ENCODE results near the gene COBL.

The COBL gene

GRCh38 chr7:51019891-51020870, 296.4 kb downstream of the COBL start:
- no peak for DNase-seq (ENCODE audit: low spot score)

GRCh38 chr7:51019191-51019844, 297.3 kb downstream of the COBL start:
- DNase-seq (ENCODE audit: low spot score) = no peak

GRCh38 chr7:51017576-51018535, 298.8 kb downstream of the COBL start:
- DNase-seq (ENCODE audit: low spot score) = no peak

- no peak for DNase-seq (ENCODE audit: low spot score)
These were observed 300.1 kb downstream of the COBL start for GRCh38 chr7:51016546-51016945.

- no peak for DNase-seq (ENCODE audit: low spot score)
These were observed 301.0 kb downstream of the COBL start for GRCh38 chr7:51015581-51015980.

GRCh38 chr7:51014811-51015210, 301.8 kb downstream of the COBL start:
- DNase-seq (ENCODE audit: low spot score) = no peak

GRCh38 chr7:51013861-51014511, 302.6 kb downstream of the COBL start:
- DNase-seq (ENCODE audit: low spot score) = no peak

- no peak for DNase-seq (ENCODE audit: low spot score)
These were observed 303.3 kb downstream of the COBL start for GRCh38 chr7:51013218-51013786.

- DNase-seq (ENCODE audit: low spot score) = no peak
These were observed 303.9 kb downstream of the COBL start for GRCh38 chr7:51012569-51013217.

GRCh38 chr7:51011710-51012350, 304.8 kb downstream of the COBL start:
- no peak for DNase-seq (ENCODE audit: low spot score)

- no peak for DNase-seq (ENCODE audit: low spot score)
These were observed 306.1 kb downstream of the COBL start for GRCh38 chr7:51010534-51010933.

GRCh38 chr7:51009716-51010496, 306.7 kb downstream of the COBL start:
- no peak for DNase-seq (ENCODE audit: low spot score)

- no peak for DNase-seq (ENCODE audit: low spot score)
These were observed 308.8 kb downstream of the COBL start for GRCh38 chr7:51007551-51008505.

GRCh38 chr7:51006483-51007235, 309.9 kb downstream of the COBL start:
- DNase-seq (ENCODE audit: low spot score) = no peak

- DNase-seq (ENCODE audit: low spot score) = no peak
These were observed 311.5 kb downstream of the COBL start for GRCh38 chr7:51005074-51005473.

GRCh38 chr7:51000956-51001355, 315.7 kb downstream of the COBL start:
- no peak for DNase-seq (ENCODE audit: low spot score)

GRCh38 chr7:50994753-50995319, 321.8 kb downstream of the COBL start:
- no peak for DNase-seq (ENCODE audit: low spot score)

All from kidney capillary endothelial cell (primary cell).